Measurements from ENCODE around the gene LTBP1.

GRCh38 chr2:33058716-33059470, 112.1 kb downstream of the LTBP1 start:
- TF ChIP-seq FOS (IDR thresholded peaks at IDR 0.05; ENCODE audit: borderline replicate concordance, extremely low read depth, insufficient read length) (no peak), NR2F1 (conservative IDR thresholded peaks at IDR 0.05) (no peak), LARP7 (IDR thresholded peaks at IDR 0.05) (no peak), HDAC2 (IDR thresholded peaks at IDR 0.05) (no peak), CBFB (IDR thresholded peaks at IDR 0.05; ENCODE audit: low read depth) (no peak), RFX5 (IDR thresholded peaks at IDR 0.05; ENCODE audit: low read depth, low read length) (no peak), CTCF (IDR thresholded peaks at IDR 0.05 in 2 of 3, conservative IDR thresholded peaks at IDR 0.05 in 1 of 3; ENCODE audit: control insufficient read depth in 2 of 3, extremely low read depth in 1 of 3, insufficient read depth in 1 of 3, low read depth in 3 of 3, low read length in 3 of 3) (no peak), ASH2L (IDR thresholded peaks at IDR 0.05; ENCODE audit: borderline replicate concordance, low read depth) (no peak), ZNF24 (IDR thresholded peaks at IDR 0.05) (no peak), SP1 (IDR thresholded peaks at IDR 0.05; ENCODE audit: low read depth, low read length) (no peak), CHD2 (IDR thresholded peaks at IDR 0.05; ENCODE audit: borderline replicate concordance, low read depth, low read length) (no peak), DPF2 (IDR thresholded peaks at IDR 0.05) (no peak)
- TF ChIP-seq, protein P1, sequence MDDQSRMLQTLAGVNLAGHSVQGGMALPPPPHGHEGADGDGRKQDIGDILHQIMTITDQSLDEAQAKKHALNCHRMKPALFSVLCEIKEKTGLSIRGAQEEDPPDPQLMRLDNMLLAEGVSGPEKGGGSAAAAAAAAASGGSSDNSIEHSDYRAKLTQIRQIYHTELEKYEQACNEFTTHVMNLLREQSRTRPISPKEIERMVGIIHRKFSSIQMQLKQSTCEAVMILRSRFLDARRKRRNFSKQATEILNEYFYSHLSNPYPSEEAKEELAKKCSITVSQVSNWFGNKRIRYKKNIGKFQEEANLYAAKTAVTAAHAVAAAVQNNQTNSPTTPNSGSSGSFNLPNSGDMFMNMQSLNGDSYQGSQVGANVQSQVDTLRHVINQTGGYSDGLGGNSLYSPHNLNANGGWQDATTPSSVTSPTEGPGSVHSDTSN (IDR thresholded peaks at IDR 0.05; ENCODE audit: insufficient replicate concordance, low read depth, low read length) = no peak

Data from GM12878 (cell line).